GM12878 (cell line): ENCODE measurements around the gene RSRC1.

ENCODE experiments used
- CHD1 ChIP-seq: IDR thresholded peaks from 2 replicates; pipeline ENCODE4 v1.6.1; 2012; ENCODE audit warnings: low read depth, low read length, improper control_type of control experiment
- CTCF ChIP-seq, 3 experiments: IDR thresholded peaks in 2 of 3; conservative IDR thresholded peaks in 1 of 3; 2 replicates each; pipeline ENCODE4 v1.5.1; 2011; ENCODE audit warnings: low read depth in 3 of 3, low read length in 3 of 3, mild to moderate bottlenecking in 3 of 3, control low read depth in 2 of 3, moderate library complexity in 2 of 3, inconsistent platforms in 1 of 3, mixed read lengths in 1 of 3; ENCODE audit not compliant: control insufficient read depth in 2 of 3, insufficient read depth in 1 of 3; ENCODE audit errors: extremely low read depth in 1 of 3
- ESRRA ChIP-seq: IDR thresholded peaks from 2 replicates; pipeline ENCODE4 v1.6.1; 2012; ENCODE audit warnings: mild to moderate bottlenecking, low read length, improper control_type of control experiment
- EZH2 ChIP-seq: IDR thresholded peaks from 2 replicates; pipeline ENCODE4 v1.6.1; 2012; ENCODE audit warnings: low read depth, mild to moderate bottlenecking, control low read depth, inconsistent platforms, low read length, borderline replicate concordance; ENCODE audit not compliant: control insufficient read depth
- IKZF1 ChIP-seq: fragments of 450-650 bp; conservative IDR thresholded peaks from 2 replicates; pipeline ENCODE4 v1.6.1; 2017; ENCODE audit warnings: antibody characterized with exemption, mild to moderate bottlenecking
- MAX ChIP-seq: IDR thresholded peaks from 2 replicates; pipeline ENCODE4 v1.6.1; 2012; ENCODE audit warnings: low read depth, low read length, improper control_type of control experiment
- POLR2AphosphoS2 ChIP-seq: IDR thresholded peaks from 2 replicates; pipeline ENCODE4 v1.6.1; 2011; ENCODE audit warnings: low read depth, mild to moderate bottlenecking, low read length, improper control_type of control experiment, moderate library complexity
- POLR2AphosphoS5 ChIP-seq: IDR thresholded peaks from 2 replicates; pipeline ENCODE4 v1.6.1; 2011; ENCODE audit warnings: mild to moderate bottlenecking, low read length, inconsistent platforms
- POU2F2 ChIP-seq: IDR thresholded peaks from 3 replicates; pipeline ENCODE4 v1.6.1; 2011; ENCODE audit warnings: low read depth, mild to moderate bottlenecking, low read length, borderline replicate concordance
- SIN3A ChIP-seq: IDR thresholded peaks from 2 replicates; pipeline ENCODE4 v1.6.1; 2012; ENCODE audit warnings: low read depth, low read length, improper control_type of control experiment
- STAT3 ChIP-seq: IDR thresholded peaks from 2 replicates; pipeline ENCODE4 v1.6.1; 2011; ENCODE audit warnings: low read depth, low read length, improper control_type of control experiment

- TF ChIP-seq POU2F2 (no peak), POLR2AphosphoS2 (no peak), CTCF (IDR thresholded peaks at IDR 0.05 in 2 of 3, conservative IDR thresholded peaks at IDR 0.05 in 1 of 3; ENCODE audit: control insufficient read depth in 2 of 3, extremely low read depth in 1 of 3, insufficient read depth in 1 of 3, low read depth in 3 of 3, low read length in 3 of 3) (no peak), POLR2AphosphoS5 (no peak), MAX (no peak), CHD1 (no peak), STAT3 (no peak), IKZF1 (no peak), EZH2 (no peak), SIN3A (no peak), ESRRA (no peak)
These were observed 229.7 kb downstream of the RSRC1 start for GRCh38 chr3:158339638-158340037.
